Measurements from ENCODE around the gene TMEM175.
"Not testable (repeated sequence)": the region's sequence is repeated elsewhere in the genome, so short reads cannot be mapped to it uniquely, and the experiment has no call there.

Gene TMEM175

GRCh38 chr4:930827-931193, 1.4 kb upstream of the TMEM175 start:
- no peak for DNase-seq (ENCODE audit: low read depth)
- H3K4me3 ChIP-seq (ENCODE audit: low read depth, low read length): peak overlapping the region; percentile 98
- TF ChIP-seq CTCF (IDR thresholded peaks at IDR 0.05; ENCODE audit: control insufficient read depth, extremely low read depth, insufficient read depth): no peak

GRCh38 chr4:931194-931959, 883 bp upstream of the TMEM175 start:
- DNase-seq (ENCODE audit: low read depth): no peak
- no peak for TF ChIP-seq CTCF (IDR thresholded peaks at IDR 0.05; ENCODE audit: control insufficient read depth, extremely low read depth, insufficient read depth)
- peak overlapping the region; percentile 98 for H3K4me3 ChIP-seq (ENCODE audit: low read depth, low read length)

GRCh38 chr4:932713-933070, 432 bp downstream of the TMEM175 start:
- no peak for DNase-seq (ENCODE audit: low read depth)

DNA sequence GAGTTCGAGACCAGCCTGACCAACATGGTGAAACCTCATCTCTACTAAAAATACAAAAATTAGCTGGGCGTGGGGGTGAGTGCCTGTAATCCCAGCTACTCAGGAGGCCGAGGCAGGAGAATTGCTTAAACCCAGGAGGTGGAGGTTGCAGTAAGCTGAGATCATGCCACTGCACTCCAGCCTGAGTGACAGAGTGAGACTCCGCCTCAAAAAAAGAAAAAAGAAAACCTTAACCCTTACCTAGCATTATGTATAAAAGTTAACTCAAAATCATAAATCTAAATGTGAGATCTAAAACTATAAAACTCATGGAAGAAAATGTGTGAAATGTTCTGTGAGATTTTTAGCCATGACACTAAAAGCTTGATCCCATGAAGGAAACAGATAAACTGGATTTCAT, 7.2 kb downstream of the TMEM175 start:
- H3K4me3 ChIP-seq (ENCODE audit: low read depth, low read length); DNase-seq (ENCODE audit: low read depth): not testable (repeated sequence)

More at GRCh38 chr4:932713-933070, 432 bp downstream of the TMEM175 start:
- TF ChIP-seq CTCF (IDR thresholded peaks at IDR 0.05; ENCODE audit: control insufficient read depth, extremely low read depth, insufficient read depth): peak; percentile 21; the same call in 1 of the 2 replicates
- H3K4me3 ChIP-seq (ENCODE audit: low read depth, low read length): peak overlapping the region; percentile 98

DNA sequence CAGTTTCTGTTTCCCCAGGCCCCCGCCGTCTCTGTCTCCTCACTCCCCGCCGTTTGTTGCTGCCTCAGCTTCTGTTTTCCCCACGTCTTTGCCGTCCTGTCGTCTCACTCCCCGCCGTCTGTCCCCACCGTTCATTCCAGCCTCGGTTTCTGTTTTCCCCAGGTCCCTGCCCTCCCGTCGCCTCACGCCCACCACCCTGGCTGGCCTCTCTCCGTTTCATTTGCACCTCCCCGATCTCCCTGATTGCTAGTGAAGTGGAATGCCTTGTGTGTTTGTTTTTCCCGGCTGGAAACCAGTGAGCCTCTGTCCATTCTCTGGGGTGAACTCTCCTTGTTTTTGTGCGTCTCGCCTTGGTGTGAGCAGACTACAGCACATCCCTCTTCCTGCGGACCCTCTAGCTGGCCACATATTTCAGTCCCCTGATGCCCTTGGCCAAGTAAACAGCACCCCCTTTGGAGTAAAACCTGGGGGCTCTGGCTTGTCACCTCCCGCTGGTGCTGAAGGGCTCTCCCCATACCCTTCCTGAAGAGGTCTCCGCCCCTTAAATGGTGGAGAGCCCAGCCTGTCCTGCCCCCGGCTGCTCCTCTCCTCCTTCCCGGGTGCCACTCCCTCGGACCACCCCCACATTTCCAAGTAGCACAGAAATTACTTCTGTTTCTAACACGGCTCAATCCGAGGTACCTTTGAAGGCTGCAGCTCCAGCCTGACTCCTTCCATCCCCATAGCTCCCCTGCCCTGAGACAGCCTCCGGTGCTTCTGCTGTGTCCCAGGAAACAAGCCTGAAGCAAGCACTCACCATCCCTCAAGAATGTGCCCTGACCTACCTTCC, 13.2 kb downstream of the TMEM175 start:
- no peak for DNase-seq (ENCODE audit: low read depth)
- TF ChIP-seq CTCF (IDR thresholded peaks at IDR 0.05; ENCODE audit: control insufficient read depth, extremely low read depth, insufficient read depth): no peak
- H3K4me3 ChIP-seq (ENCODE audit: low read depth, low read length): no peak overlapping the region

GRCh38 chr4:946103-946450, 13.8 kb downstream of the TMEM175 start:
- no peak overlapping the region for H3K4me3 ChIP-seq (ENCODE audit: low read depth, low read length)
- no peak for TF ChIP-seq CTCF (IDR thresholded peaks at IDR 0.05; ENCODE audit: control insufficient read depth, extremely low read depth, insufficient read depth)
- no peak for DNase-seq (ENCODE audit: low read depth)

GRCh38 chr4:946517-947471, 14.5 kb downstream of the TMEM175 start:
- no peak overlapping the region for H3K4me3 ChIP-seq (ENCODE audit: low read depth, low read length)
- no peak for DNase-seq (ENCODE audit: low read depth)
- no peak for TF ChIP-seq CTCF (IDR thresholded peaks at IDR 0.05; ENCODE audit: control insufficient read depth, extremely low read depth, insufficient read depth)
